ENCODE results near the gene NOX4.

The NOX4 gene

GRCh38 chr11:89490981-89491690 lies at the start of gene NOX4:
Gene NOX4 (minus strand): TSS chr11:89491375. CDS start chr11:89491246, 129 bp downstream.
- no peak for TF ChIP-seq CTCF (IDR thresholded peaks at IDR 0.05; ENCODE audit: low read depth, low read length)
- H3K4me3 ChIP-seq (ENCODE audit: low read depth, low read length): peak within 1 kb of the TSS; percentile 63

GRCh38 chr11:89540826-89541225 lies 49.7 kb upstream of the NOX4 start:
- H3K4me3 ChIP-seq (ENCODE audit: low read depth, low read length): no peak overlapping the region
- TF ChIP-seq CTCF (IDR thresholded peaks at IDR 0.05; ENCODE audit: low read depth, low read length): no peak

GRCh38 chr11:89537936-89538335 lies 46.8 kb upstream of the NOX4 start:
- no peak for TF ChIP-seq CTCF (IDR thresholded peaks at IDR 0.05; ENCODE audit: low read depth, low read length)
- H3K4me3 ChIP-seq (ENCODE audit: low read depth, low read length): no peak overlapping the region

GRCh38 chr11:89536926-89537325 lies 45.8 kb upstream of the NOX4 start:
- no peak for TF ChIP-seq CTCF (IDR thresholded peaks at IDR 0.05; ENCODE audit: low read depth, low read length)
- H3K4me3 ChIP-seq (ENCODE audit: low read depth, low read length): no peak overlapping the region

GRCh38 chr11:89535221-89535620 lies 44.0 kb upstream of the NOX4 start:
- TF ChIP-seq CTCF (IDR thresholded peaks at IDR 0.05; ENCODE audit: low read depth, low read length): no peak
- no peak overlapping the region for H3K4me3 ChIP-seq (ENCODE audit: low read depth, low read length)

- H3K4me3 ChIP-seq (ENCODE audit: low read depth, low read length): no peak overlapping the region
- TF ChIP-seq CTCF (IDR thresholded peaks at IDR 0.05; ENCODE audit: low read depth, low read length): no peak
These were observed 38.6 kb upstream of the NOX4 start for GRCh38 chr11:89529626-89530380.

GRCh38 chr11:89521792-89522191 lies 30.6 kb upstream of the NOX4 start:
- no peak for TF ChIP-seq CTCF (IDR thresholded peaks at IDR 0.05; ENCODE audit: low read depth, low read length)
- no peak overlapping the region for H3K4me3 ChIP-seq (ENCODE audit: low read depth, low read length)

Measured in WI38 (cell line).